ACHN (cell line): ENCODE measurements around the gene ASTL.
A peak's percentile ranks its signal among the peaks of the same experiment; 100 is the strongest.
"Not testable (repeated sequence)": the region's sequence is repeated elsewhere in the genome, so short reads cannot be mapped to it uniquely, and the experiment has no call there.

Experiments used
- DNase-seq: peaks from one replicate; pipeline ENCODE4 v3.0.0-alpha.2; 2015
- in situ Hi-C: cut with HindIII; loops from 2 replicates; pipeline ENCODE4 v1.10.0; 2017; ENCODE audit warnings: low sequenced_read_pairs, low pct_ligation_motif_present, low pct_unique_long_range_greater_than_20kb

Gene ASTL

GRCh38 chr2:96095116-96095636, 43.1 kb downstream of the ASTL start:
- in situ Hi-C loops = no loop called here
- DNase-seq = no peak

DNA sequence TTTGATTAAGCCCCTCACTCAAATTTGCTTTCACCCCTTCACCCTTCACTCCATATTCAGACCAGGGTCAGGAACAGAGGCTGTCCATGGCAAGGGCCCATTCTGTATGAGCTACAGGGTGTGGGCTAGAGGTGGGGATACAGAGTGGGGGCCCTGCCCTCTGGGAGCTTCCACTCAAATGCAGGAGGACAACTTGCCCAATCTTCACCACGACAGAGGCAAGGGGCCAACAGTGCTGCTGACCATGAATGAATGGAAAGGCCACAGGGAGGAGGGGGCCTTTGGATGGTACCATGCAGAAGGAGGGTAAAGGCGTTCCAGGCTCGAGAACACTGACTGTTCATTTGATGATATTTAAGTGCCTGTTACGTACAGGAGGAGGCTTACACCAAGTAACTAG, 44.8 kb downstream of the ASTL start:
- no peak for DNase-seq
- in situ Hi-C loops = no loop called here

GRCh38 chr2:96092951-96093350, 45.4 kb downstream of the ASTL start:
- in situ Hi-C loops = no loop called here
- DNase-seq = no peak

DNA sequence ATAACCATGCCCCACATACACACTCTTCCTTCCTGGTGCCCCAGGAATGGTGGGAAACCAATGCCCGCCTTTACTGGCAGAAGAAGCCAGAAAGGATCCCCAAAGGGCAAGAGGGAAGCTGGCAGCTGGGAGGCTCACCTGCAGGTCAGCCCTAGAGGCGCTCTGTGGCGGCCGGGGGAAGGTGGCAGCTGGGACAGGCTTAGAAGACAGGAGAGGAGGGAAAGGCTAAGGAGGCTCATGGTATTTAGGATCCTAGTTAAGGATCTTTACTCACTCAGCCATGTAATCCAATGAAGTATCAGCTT, 45.8 kb downstream of the ASTL start:
- in situ Hi-C loops = no loop called here
- DNase-seq = no peak

GRCh38 chr2:96091711-96092572, 46.4 kb downstream of the ASTL start:
- no peak for DNase-seq
- in situ Hi-C loops = no loop called here

DNA sequence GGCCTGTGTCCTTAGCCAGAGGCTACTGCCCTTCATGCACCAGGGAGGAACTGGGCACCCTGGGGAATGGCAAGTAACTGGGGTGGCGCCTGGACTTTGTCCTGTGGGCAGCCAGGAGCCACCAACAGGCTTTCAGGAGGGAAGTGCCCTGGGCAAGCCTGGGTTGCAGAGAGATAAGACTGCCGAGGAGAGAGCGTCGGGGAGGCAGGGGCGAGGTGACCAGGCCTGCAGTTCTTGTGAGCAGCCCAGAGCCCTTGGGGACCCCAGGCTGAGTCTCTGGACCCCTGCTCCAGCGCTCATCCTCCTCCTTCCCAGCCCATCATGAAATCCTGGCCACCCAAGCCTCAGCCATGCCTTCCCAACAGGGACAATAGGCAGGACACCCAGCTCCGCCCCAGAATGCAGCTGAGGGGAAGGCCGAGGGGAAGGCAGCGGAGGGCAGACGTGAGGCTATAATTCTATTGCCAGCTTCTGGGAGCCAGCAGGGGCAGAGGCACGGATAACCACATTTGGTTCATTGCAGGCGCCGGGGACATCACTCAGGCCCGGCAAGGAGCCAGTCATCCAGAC, 47.1 kb downstream of the ASTL start:
- in situ Hi-C loops = no loop called here

GRCh38 chr2:96090196-96090926, 47.9 kb downstream of the ASTL start:
- in situ Hi-C loops = no loop called here

More for the DNA sequence above, 47.1 kb downstream of the ASTL start:
- DNase-seq = no peak

DNA sequence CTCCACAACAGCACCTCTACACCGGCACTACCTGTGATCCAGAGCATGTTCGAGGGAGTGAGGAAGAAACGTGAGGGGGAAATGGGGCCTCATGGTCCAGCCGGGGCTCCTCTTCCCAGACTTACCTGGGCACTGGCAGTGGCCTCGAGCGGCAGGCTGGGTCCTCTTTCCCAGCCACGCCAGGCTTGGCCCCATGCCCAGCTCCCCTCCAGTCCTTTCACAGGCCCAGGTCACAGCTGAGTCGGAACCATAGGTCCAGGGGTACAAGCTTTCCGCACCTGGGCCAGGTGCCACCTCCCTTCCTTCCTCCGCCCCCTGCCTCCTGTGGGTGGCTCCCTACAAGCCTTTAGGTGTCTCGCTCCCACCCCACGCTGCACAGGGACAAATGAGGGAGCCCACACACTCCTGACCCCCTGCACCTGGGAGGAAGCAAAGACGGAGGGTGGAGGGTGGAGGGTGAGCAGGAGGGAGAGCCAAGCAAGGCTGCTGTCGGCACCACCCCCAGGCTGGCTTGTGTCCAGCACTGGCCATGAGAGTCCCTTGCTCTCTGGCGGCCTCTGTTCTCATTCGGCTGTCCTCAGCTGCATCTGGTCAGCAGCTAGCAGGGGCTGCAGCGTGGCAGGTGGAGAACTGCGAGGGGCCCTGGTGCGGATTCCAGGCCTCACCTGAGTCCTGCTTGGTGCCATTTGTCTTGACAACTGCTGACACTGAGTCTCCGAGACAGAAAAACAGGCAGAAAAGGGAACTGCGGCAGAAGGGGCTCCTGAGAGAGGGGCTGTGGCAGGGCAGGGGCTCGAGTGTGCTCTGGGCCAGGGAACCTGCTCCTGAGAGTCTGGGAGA, 48.7 kb downstream of the ASTL start:
- in situ Hi-C loops = no loop called here
- DNase-seq = no peak

More at GRCh38 chr2:96090196-96090926, 47.9 kb downstream of the ASTL start:
- no peak for DNase-seq

DNA sequence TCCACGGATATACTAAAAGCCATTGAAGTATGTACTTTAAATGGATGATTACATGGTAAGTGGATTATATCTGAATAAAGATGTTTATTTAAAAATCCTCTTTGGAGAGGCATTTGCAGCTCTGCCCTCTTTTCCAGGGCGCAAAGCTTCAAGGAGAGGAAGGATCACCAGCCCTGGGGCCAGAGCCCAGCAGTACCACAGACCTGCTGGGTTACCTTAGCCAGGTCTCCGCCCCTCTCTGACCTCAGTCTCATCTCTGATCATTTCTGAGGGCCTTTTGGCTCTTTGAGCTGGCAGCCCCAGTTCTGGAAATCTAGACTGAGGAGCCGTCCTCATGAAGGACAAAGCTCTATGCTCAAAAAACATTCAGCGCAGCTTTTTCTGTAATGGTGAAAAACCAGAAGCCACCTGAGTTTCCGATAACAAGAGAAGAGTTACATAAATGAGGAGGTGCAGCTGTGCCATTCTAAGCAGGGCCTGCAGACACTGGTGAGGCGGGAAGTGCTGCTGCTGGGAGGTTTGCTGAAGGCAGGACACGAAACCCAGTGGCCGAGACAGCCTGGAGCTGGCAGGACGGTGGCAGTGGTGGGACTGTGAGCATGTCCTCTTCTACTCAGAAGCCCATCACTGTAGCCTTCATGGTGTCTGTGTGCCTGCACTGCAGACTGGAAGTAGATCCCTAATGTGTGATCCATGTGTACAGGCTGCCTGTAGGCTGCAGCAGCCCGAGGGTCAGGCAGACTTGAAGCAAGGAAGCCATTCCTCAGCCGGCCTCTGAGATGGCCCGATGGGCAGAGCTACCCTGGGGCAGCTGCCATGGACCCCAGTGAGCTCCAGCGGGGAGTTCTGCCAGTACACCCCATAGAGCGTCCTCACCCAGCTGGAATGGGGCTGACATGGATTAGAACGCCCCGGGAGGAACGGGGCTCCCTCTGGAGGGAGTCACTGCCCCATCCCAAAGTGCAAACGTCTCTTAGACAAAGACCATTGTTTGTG, 49.7 kb downstream of the ASTL start:
- DNase-seq = no peak

GRCh38 chr2:96087130-96087529, 51.2 kb downstream of the ASTL start:
- in situ Hi-C loops = no loop called here
- DNase-seq = no peak

More for the DNA sequence above, 49.7 kb downstream of the ASTL start:
- in situ Hi-C loops = no loop called here

GRCh38 chr2:96085541-96086355, 52.6 kb downstream of the ASTL start:
- in situ Hi-C loops = no loop called here

DNA sequence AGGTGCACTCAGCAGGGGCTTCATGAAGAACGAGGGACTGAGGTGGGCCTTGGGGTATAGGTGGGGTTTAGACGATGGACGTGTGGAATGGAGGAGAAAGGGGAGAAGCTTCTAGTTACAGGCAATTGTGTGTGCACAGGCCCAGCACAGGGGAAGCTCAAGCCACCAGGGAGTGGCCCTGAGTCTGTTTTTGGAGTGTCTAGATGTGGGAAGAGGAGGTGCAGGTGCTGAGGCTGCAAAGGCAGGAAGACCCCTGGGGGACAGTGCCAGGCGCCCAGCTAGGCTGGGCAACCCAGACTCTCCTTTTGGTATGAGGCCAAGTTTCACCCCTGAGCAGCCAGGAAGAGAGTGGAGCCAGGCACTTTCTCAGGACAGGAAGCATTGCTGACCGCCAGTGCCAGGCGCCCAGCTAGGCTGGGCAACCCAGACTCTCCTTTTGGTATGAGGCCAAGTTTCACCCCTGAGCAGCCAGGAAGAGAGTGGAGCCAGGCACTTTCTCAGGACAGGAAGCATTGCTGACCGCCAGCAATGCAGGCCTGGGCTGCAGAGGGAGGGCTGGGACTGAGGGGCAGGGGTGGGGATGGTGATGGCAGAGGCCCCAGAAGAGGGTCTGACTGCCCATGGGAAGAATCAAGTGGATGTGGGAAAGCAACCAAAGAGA, 53.3 kb downstream of the ASTL start:
- DNase-seq, in situ Hi-C loops: not testable (repeated sequence)

More at GRCh38 chr2:96085541-96086355, 52.6 kb downstream of the ASTL start:
- peak; percentile 20 for DNase-seq

- DNase-seq = no peak
- in situ Hi-C loops = no loop called here
These were observed 54.1 kb downstream of the ASTL start for GRCh38 chr2:96083989-96084857.

GRCh38 chr2:96083064-96083939, 55.0 kb downstream of the ASTL start:
- DNase-seq = no peak
- in situ Hi-C loops = no loop called here
